Measurements from ENCODE around the gene FKBP5. TPM values are rescaled to one million over a fixed set of nuclear protein-coding genes. Genes with fewer than 3 reads are reported as not detected.

Gene FKBP5
- total RNA-seq, 1 donor from 2014 or later: 246 TPM

DNA sequence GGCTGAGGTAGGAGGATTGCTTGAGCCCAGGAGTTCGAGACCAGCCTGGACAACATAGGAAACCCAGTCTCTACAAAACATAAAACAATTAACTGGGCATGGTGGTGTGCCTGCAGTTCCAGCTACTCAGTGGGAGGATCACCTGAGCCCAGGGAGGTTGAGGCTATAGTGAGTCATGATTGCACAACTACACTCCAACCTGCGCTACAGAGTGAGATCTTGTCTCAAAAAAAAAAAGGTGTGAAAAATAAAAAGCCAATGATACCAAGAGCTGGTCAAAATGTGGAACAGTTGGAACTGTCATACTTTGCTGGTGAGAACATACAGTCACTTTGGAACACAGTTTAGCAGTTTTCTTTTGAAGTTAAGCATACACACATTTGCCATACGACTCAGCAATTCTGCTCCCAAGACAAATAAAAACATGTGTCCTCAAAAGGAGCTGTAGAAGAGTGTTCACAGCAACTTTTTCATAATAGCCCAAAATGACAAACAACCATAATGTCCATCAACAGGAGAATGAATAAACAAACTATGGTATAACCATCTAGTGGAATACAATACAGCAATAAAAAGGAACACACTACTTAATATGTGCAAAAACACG, 21.6 kb upstream of the FKBP5 start:
- no peaks in the 10 kb centered on the region for H3K9me3 ChIP-seq
- DNase-seq (ENCODE audit: extremely low spot score in 2 of 2): no peak

DNA sequence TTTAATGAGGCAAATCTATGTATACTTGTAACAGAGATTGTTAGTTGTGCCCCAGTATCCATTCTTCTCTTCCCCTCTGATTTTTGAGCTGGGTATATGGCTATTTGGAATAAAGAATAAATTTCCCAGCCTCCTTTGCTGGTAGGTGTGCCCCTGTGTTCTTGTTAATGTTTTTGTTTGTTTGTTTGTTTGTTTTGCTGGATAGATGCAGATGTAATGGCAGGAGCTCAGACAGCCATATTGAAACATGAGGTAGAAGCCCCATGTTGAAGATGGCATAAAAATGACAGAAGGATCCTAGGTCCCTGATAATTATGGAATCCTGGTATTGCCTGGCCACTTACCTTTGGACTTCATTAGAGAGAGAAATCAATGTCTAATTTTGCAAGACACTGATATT, 19.9 kb upstream of the FKBP5 start:
- Histone ChIP-seq H3K27ac (no peak overlapping the region), H3K4me3 (no peak overlapping the region), H3K9me3 (no peaks in the 10 kb centered on the region), H3K36me3 (no peaks in the 10 kb centered on the region), H3K27me3 (no peaks in the 10 kb centered on the region), H3K4me1 (no peaks in the 10 kb centered on the region)
- no peak for DNase-seq (ENCODE audit: extremely low spot score in 2 of 2)
- intact Hi-C loops (cut with DNase I): no loop called here
- TF ChIP-seq POLR2A (IDR thresholded peaks at IDR 0.05) (no peak), POLR2AphosphoS5 (IDR thresholded peaks at IDR 0.05; ENCODE audit: insufficient read depth in 1 of 2, low read depth in 1 of 2) (no peak)
- TF ChIP-seq, protein P1, sequence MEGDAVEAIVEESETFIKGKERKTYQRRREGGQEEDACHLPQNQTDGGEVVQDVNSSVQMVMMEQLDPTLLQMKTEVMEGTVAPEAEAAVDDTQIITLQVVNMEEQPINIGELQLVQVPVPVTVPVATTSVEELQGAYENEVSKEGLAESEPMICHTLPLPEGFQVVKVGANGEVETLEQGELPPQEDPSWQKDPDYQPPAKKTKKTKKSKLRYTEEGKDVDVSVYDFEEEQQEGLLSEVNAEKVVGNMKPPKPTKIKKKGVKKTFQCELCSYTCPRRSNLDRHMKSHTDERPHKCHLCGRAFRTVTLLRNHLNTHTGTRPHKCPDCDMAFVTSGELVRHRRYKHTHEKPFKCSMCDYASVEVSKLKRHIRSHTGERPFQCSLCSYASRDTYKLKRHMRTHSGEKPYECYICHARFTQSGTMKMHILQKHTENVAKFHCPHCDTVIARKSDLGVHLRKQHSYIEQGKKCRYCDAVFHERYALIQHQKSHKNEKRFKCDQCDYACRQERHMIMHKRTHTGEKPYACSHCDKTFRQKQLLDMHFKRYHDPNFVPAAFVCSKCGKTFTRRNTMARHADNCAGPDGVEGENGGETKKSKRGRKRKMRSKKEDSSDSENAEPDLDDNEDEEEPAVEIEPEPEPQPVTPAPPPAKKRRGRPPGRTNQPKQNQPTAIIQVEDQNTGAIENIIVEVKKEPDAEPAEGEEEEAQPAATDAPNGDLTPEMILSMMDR (IDR thresholded peaks at IDR 0.05): no peak

More for the DNA sequence above, 21.6 kb upstream of the FKBP5 start:
- Histone ChIP-seq H3K4me3 (no peak overlapping the region), H3K4me1 (no peaks in the 10 kb centered on the region), H3K36me3 (no peaks in the 10 kb centered on the region), H3K27me3 (no peaks in the 10 kb centered on the region), H3K27ac (no peak overlapping the region)
- intact Hi-C loops (cut with DNase I): no loop called here
- TF ChIP-seq POLR2A (IDR thresholded peaks at IDR 0.05): no peak
- TF ChIP-seq, protein P1 (IDR thresholded peaks at IDR 0.05): no peak
- peak in 1 of 2 donors; percentile 66 for TF ChIP-seq POLR2AphosphoS5 (IDR thresholded peaks at IDR 0.05; ENCODE audit: insufficient read depth in 1 of 2, low read depth in 1 of 2)

DNA sequence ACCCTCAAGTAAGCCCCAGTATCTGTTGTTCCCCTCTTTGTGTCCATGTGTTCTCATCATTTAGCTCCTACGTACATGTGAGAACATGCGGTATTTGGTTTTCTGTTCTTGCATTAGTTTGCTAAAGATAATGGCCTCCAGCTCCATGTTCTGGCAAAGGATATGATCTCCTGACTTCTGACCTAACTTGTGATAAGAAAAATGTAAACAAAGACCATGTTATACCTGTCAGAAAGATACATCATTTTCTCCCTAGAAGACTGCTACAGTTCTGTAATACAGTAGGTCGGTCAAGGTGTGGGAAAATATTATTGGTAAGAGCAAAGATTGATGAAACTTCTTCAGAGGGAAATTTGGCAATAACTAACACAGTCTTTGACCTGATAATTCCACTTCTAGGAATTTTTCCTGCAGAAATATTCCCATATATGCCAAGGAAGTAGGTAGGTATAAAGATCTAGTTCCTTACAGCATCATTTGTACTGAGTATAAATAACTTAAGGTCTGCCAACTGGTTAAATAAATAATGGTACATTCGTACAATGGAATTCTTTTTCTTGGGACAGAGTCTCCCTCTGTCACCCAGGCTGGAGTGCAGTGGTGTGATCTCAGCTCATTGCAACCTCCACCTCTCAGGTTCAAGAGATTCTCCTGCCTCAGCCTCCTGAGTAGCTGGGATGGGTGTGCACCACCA, 19.1 kb upstream of the FKBP5 start:
- no peak for DNase-seq (ENCODE audit: extremely low spot score in 2 of 2)
- Histone ChIP-seq H3K4me3 (no peak overlapping the region), H3K27ac (no peak overlapping the region), H3K9me3 (no peaks in the 10 kb centered on the region), H3K4me1 (no peaks in the 10 kb centered on the region), H3K27me3 (no peaks in the 10 kb centered on the region), H3K36me3 (no peaks in the 10 kb centered on the region)
- TF ChIP-seq POLR2A (IDR thresholded peaks at IDR 0.05): no peak
- TF ChIP-seq, protein P1 (IDR thresholded peaks at IDR 0.05): no peak
- no peak for TF ChIP-seq POLR2AphosphoS5 (IDR thresholded peaks at IDR 0.05; ENCODE audit: insufficient read depth in 1 of 2, low read depth in 1 of 2)
- intact Hi-C loops (cut with DNase I): no loop called here

DNA sequence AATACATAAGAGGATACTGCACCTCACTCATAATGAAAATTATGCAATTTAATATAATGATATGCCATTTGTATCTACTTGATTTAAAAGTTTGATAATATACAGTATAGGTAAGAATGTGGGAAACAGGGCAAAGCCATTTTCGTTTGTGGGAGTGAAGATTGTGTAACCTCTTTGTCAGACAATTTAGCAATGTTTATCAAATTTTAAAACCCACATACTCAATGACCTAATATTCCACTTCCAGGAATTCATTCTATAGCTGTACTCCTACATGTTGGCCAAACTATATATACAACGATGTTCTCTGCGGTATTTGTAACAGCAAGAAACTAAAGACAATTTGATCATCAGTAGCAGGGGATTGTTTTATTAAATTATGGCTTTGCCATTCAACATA, 17.8 kb upstream of the FKBP5 start:
- H3K4me3 ChIP-seq: no peak overlapping the region
- TF ChIP-seq POLR2A (IDR thresholded peaks at IDR 0.05): no peak
- no peak for TF ChIP-seq POLR2AphosphoS5 (IDR thresholded peaks at IDR 0.05; ENCODE audit: insufficient read depth in 1 of 2, low read depth in 1 of 2)
- TF ChIP-seq, protein P1 (IDR thresholded peaks at IDR 0.05): no peak
- DNase-seq (ENCODE audit: extremely low spot score in 2 of 2): no peak
- H3K36me3 ChIP-seq: no peaks in the 10 kb centered on the region
- intact Hi-C loops (cut with DNase I): no loop called here
- no peaks in the 10 kb centered on the region for H3K27me3 ChIP-seq
- no peaks in the 10 kb centered on the region for H3K4me1 ChIP-seq
- no peak overlapping the region for H3K27ac ChIP-seq
- H3K9me3 ChIP-seq: no peaks in the 10 kb centered on the region

DNA sequence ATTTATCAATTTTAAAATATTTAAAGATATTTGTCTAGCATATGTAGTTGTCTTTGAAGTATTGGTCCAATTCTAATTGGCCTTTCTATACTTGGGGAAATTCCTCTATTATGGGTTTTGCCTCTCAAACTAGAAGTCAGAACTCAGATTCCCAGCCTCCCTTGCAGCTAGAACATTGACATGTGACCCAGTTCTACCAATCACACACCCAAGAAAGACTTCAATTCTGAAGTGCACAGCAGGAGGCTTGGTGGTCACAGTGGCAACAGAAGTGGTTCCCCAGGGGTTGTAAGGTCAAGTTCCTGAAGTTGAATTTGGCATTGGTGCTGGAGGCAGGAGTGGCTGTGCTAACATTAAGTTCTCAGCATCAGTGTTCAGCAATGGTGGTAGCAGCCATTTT, 14.8 kb upstream of the FKBP5 start:
- Histone ChIP-seq H3K27ac (no peak overlapping the region), H3K9me3 (no peaks in the 10 kb centered on the region), H3K27me3 (no peaks in the 10 kb centered on the region), H3K4me3 (no peak overlapping the region), H3K4me1 (no peaks in the 10 kb centered on the region), H3K36me3 (no peaks in the 10 kb centered on the region)
- TF ChIP-seq, protein P1 (IDR thresholded peaks at IDR 0.05): no peak
- TF ChIP-seq POLR2AphosphoS5 (IDR thresholded peaks at IDR 0.05; ENCODE audit: insufficient read depth in 1 of 2, low read depth in 1 of 2) (no peak), POLR2A (IDR thresholded peaks at IDR 0.05) (no peak)
- intact Hi-C loops (cut with DNase I): no loop called here
- no peak for DNase-seq (ENCODE audit: extremely low spot score in 2 of 2)
